ENCODE data around the gene NAPB.

- TF ChIP-seq CTCF (IDR thresholded peaks at IDR 0.05), result no peak
- TF ChIP-seq POLR2AphosphoS5 (IDR thresholded peaks at IDR 0.05), result no peak
- no peak for TF ChIP-seq POLR2A (IDR thresholded peaks at IDR 0.05)
- TF ChIP-seq EP300 (IDR thresholded peaks at IDR 0.05), result no peak
Measured at GRCh38 chr20:23454816-23455215, 33.5 kb upstream of the NAPB start.

Measured in sigmoid colon (tissue), 4 donors.